DND-41 (cell line): Measurements from ENCODE around the gene SOX21.

ENCODE experiments used
- ATAC-seq: fragments of 200-7000 bp; cut with Tn5 transposase; 3 replicates; pipeline ENCODE4 v1.9.1; 2021; ENCODE audit warnings: low read depth; ENCODE audit not compliant: insufficient read depth
- DNase-seq: peaks from one replicate; pipeline ENCODE4 v3.0.0-alpha.2; 2020
- H2AFZ ChIP-seq: 2 replicates; pipeline ENCODE4 v1.6.0; 2012; ENCODE audit warnings: low read depth, low read length
- H3K27ac ChIP-seq: 2 replicates; pipeline ENCODE4 v1.5.1; 2012; ENCODE audit warnings: low read length, inconsistent platforms
- H3K27me3 ChIP-seq: fragments of 200-600 bp; sonication (generic); 2 replicates; pipeline ENCODE4 v1.6.0; 2012; ENCODE audit warnings: low read length, mild to moderate bottlenecking, inconsistent platforms; ENCODE audit not compliant: insufficient read depth, poor library complexity
- H3K36me3 ChIP-seq: 2 replicates; pipeline ENCODE4 v1.5.1; 2012; ENCODE audit warnings: low read length, inconsistent platforms; ENCODE audit not compliant: insufficient read depth
- H3K4me1 ChIP-seq: 2 replicates; pipeline ENCODE4 v1.5.1; 2012; ENCODE audit warnings: mild to moderate bottlenecking, low read length; ENCODE audit not compliant: insufficient read depth
- H3K4me2 ChIP-seq: 2 replicates; pipeline ENCODE4 v1.6.0; 2012; ENCODE audit warnings: mild to moderate bottlenecking, moderate library complexity, low read length, inconsistent platforms; ENCODE audit not compliant: insufficient read depth
- H3K4me3 ChIP-seq, 2 experiments: fragments of 200-600 bp in 1 of 2; shearing (Covaris generic) in 1 of 2; 2 replicates each; pipeline ENCODE4 v1.5.1; 2012 to 2016; ENCODE audit warnings: inconsistent platforms in 2 of 2, low read length in 2 of 2, mild to moderate bottlenecking in 2 of 2, low read depth in 1 of 2, moderate library complexity in 1 of 2
- H3K79me2 ChIP-seq: 2 replicates; pipeline ENCODE4 v1.6.0; 2012; ENCODE audit warnings: low read length, inconsistent platforms; ENCODE audit not compliant: insufficient read depth
- H3K9ac ChIP-seq: 2 replicates; pipeline ENCODE4 v1.6.0; 2012; ENCODE audit warnings: low read depth, mild to moderate bottlenecking, inconsistent platforms, low read length, moderate library complexity
- H3K9me3 ChIP-seq: 2 replicates; pipeline ENCODE4 v1.5.1; 2012; ENCODE audit warnings: low read length, moderate library complexity, mild to moderate bottlenecking, inconsistent platforms; ENCODE audit not compliant: insufficient read depth, severe bottlenecking
- H4K20me1 ChIP-seq: 2 replicates; pipeline ENCODE4 v1.6.0; 2012; ENCODE audit warnings: low read length; ENCODE audit not compliant: insufficient read depth
- CTCF ChIP-seq: IDR thresholded peaks from 2 replicates; pipeline ENCODE4 v1.5.1; 2012; ENCODE audit warnings: borderline replicate concordance, low read length, moderate library complexity, mild to moderate bottlenecking; ENCODE audit not compliant: poor library complexity, severe bottlenecking; ENCODE audit errors: extremely low read depth
- EZH2 ChIP-seq: IDR thresholded peaks from 3 replicates; pipeline ENCODE4 v1.6.1; 2012; ENCODE audit warnings: borderline replicate concordance, low read depth, mild to moderate bottlenecking, moderate library complexity, low read length, inconsistent platforms; ENCODE audit not compliant: severe bottlenecking

The SOX21 gene

GRCh38 chr13:94662274-94662945 lies 49.9 kb downstream of the SOX21 start:
- Histone ChIP-seq H3K79me2 (no peaks in the 10 kb centered on the region), H2AFZ (no peak overlapping the region), H3K9me3 (no peaks in the 10 kb centered on the region), H4K20me1 (no peaks in the 10 kb centered on the region), H3K27me3 (peaks cover 7% of the 10 kb centered on the region), H3K27ac (no peak overlapping the region), H3K9ac (no peak overlapping the region), H3K36me3 (no peaks in the 10 kb centered on the region), H3K4me1 (no peaks in the 10 kb centered on the region), H3K4me3 (no peak overlapping the region), H3K4me2 (no peak overlapping the region)
- DNase-seq (no peak), ATAC-seq (no peak)
- TF ChIP-seq EZH2 = no peak
- no peak for TF ChIP-seq CTCF

- H3K4me1 ChIP-seq = no peaks in the 10 kb centered on the region
- TF ChIP-seq CTCF (no peak), EZH2 (no peak)
- no peak for DNase-seq
- H3K36me3 ChIP-seq = no peaks in the 10 kb centered on the region
- no peak overlapping the region for H3K4me2 ChIP-seq
- H3K9ac ChIP-seq = no peak overlapping the region
- no peak overlapping the region for H2AFZ ChIP-seq
- peaks cover 7% of the 10 kb centered on the region for H3K27me3 ChIP-seq
- no peak for ATAC-seq
- H3K79me2 ChIP-seq = no peaks in the 10 kb centered on the region
- no peaks in the 10 kb centered on the region for H3K9me3 ChIP-seq
- H3K27ac ChIP-seq = no peak overlapping the region
- no peak overlapping the region for H3K4me3 ChIP-seq
- H4K20me1 ChIP-seq = no peaks in the 10 kb centered on the region
These were observed 50.9 kb downstream of the SOX21 start for GRCh38 chr13:94661406-94661805.

- Histone ChIP-seq H3K79me2 (no peaks in the 10 kb centered on the region), H2AFZ (no peak overlapping the region), H3K4me1 (no peaks in the 10 kb centered on the region), H3K36me3 (no peaks in the 10 kb centered on the region), H3K9me3 (no peaks in the 10 kb centered on the region), H3K27me3 (peaks cover 7% of the 10 kb centered on the region), H3K4me3 (no peak overlapping the region), H3K27ac (no peak overlapping the region), H3K4me2 (no peak overlapping the region), H3K9ac (no peak overlapping the region), H4K20me1 (no peaks in the 10 kb centered on the region)
- TF ChIP-seq CTCF (peak; percentile 29), EZH2 (no peak)
- ATAC-seq (no peak), DNase-seq (no peak)
These were observed 51.5 kb downstream of the SOX21 start for GRCh38 chr13:94660695-94661326.
